Measurements from ENCODE around the gene SUCLG1. TPM values are rescaled to one million over a fixed set of nuclear protein-coding genes. Genes with fewer than 3 reads are reported as not detected.
A peak's percentile ranks its signal among the peaks of the same experiment; 100 is the strongest.
"Not testable (repeated sequence)": the region's sequence is repeated elsewhere in the genome, so short reads cannot be mapped to it uniquely, and the experiment has no call there.

Gene SUCLG1
- total RNA-seq (2014; rRNA removed; shearing (Covaris generic)): 69.1 and 77.0 TPM in 2 replicates

- peak; percentile 90 for DNase-seq (ENCODE audit: low read depth)
Measured at GRCh38 chr2:84459018-84459943, at the start of gene SUCLG1. Gene SUCLG1, minus strand, starts transcription at chr2:84459280. Its CDS starts 11 bp downstream, at chr2:84459269.

GRCh38 chr2:84498150-84498799 lies 39.2 kb upstream of the SUCLG1 start:
- no peak for DNase-seq (ENCODE audit: low read depth)

DNA sequence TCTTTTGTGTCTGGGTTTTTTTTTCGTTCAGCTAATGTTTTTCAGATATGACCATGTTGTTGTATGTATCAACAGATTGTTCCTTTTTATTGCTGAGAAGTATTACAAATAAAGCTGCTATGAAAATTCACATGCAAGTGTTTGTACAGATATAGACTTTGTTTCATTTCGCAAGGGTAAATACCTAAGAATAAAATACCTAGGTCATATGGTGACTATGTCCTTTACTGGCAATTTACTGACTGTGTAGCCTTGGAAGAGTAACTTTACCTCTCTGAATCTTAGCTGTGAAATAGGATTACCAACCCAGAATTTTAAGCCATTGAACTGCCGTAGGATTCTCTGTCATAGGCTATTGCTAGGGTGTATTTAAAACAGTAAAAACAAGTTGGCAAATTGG lies 38.2 kb upstream of the SUCLG1 start:
- DNase-seq (ENCODE audit: low read depth): no peak

DNA sequence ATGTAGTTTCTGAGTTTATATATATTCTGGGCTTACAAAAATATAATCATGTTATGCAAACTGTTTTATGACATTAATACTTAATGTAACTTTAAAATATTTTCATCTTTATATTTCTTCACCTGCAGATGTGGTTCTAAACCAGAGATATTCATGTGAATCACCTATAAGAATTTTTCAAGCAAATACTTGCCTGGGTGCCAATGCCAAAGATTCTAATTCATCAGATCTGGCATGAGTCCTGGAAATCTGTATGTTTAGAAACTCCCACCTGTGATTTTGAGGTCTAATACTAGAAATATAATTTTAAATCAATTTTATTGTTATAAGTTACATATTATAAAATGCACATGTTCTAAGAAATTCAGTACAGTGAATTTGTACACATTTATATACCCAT lies 37.3 kb upstream of the SUCLG1 start:
- DNase-seq (ENCODE audit: low read depth): no peak

DNA sequence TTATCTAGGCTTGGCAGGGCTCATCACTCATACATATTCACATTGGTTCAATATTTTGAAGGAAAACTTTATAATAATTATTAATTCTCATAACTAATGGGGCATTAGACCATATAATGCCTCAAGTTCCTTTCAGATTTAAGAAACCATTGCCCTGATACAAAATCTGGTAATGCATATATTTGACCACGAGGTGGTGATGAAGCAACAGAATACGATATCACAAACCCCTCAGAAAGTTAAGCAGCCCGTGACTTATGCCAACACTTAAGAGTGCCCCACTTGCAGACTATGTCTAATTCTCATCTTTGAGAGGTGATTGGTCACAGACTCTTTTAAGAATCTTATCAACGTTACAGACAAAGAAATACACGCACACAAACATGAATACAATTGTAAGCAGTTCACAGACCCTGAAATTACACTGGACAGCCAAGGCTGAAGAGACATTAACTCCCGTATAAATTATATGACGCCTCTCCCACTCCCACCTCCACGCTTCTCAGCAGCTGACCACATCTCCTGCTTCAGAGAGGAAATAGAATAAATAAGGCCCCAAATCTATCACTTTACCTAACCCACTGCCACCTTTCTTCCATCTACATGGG lies 36.6 kb upstream of the SUCLG1 start:
- DNase-seq (ENCODE audit: low read depth): peak; percentile 54

DNA sequence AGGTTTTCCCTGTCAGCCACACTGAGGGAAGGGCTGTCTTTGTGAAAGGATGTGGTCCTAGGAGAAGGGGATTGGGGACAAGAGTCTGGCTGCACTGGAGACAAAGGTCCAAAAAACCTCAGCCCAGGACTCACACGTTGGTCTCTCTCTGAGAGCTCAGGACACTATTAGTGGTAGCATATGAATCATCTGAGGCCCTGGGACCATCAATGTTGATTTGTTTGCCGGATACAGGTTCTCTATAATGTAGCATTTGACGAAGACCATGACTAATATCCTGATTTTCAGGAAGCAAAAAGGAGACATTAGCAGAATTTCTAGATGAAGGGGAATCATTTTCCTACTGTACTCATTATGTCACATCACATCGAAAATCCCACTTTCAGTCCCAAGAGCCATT lies 35.0 kb upstream of the SUCLG1 start:
- peak; percentile 33 for DNase-seq (ENCODE audit: low read depth)

GRCh38 chr2:84493514-84493913 lies 34.4 kb upstream of the SUCLG1 start:
- DNase-seq (ENCODE audit: low read depth): peak; percentile 70

- DNase-seq (ENCODE audit: low read depth): no peak
Measured at GRCh38 chr2:84492571-84492970, 33.5 kb upstream of the SUCLG1 start.

GRCh38 chr2:84491741-84492140 lies 32.7 kb upstream of the SUCLG1 start:
- DNase-seq (ENCODE audit: low read depth): no peak

DNA sequence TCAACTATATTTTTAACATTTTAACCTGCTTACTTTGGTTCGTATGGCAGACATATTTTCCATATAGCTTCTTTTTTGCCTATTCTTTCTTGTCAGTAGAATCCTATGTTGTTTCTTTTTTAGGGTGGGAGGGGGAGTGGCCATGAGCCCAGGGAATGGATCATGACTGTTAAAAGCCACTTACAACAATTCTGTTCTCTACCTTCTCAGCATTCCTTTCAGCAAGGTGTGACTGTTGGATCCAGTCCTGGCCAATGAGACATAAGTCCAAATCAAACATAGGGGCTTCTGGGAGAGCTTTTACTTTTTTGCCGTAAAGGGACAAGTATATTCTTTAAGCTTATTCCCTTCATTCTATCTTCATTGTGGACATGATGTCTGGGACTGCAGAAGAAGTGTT lies 32.2 kb upstream of the SUCLG1 start:
- no peak for DNase-seq (ENCODE audit: low read depth)

DNA sequence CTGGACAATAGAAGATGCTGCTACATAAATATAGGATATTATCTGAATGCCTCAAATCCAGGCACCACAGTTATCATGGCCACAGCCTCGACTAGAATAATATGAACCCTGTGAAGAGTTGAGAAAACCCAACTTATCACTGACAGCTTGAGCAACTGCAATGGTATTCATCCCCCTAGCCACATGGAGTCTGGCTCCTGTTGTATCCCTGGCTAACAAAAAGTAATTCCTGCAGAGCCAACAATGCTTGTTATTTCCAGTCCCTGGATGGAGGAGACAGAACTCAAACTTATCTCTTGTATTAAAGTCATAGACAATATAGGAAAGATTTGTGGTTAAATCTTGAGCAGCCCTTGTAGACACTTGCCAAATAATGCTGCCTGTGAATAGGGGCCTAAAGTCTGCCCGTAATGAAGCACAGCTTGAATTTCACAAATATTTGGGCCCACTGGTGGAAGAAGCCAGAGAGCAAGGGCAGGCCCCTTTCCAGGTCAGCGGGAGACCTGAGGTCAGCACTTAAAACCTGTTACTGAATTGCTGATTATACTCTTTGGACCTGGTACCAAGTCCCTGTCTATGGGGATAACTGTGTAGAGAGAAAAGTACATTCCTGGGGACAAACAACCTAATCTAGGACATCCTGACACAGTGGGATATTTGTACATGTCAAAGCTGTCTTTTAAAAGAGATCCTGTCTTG lies 28.4 kb upstream of the SUCLG1 start:
- DNase-seq (ENCODE audit: low read depth): no peak

DNA sequence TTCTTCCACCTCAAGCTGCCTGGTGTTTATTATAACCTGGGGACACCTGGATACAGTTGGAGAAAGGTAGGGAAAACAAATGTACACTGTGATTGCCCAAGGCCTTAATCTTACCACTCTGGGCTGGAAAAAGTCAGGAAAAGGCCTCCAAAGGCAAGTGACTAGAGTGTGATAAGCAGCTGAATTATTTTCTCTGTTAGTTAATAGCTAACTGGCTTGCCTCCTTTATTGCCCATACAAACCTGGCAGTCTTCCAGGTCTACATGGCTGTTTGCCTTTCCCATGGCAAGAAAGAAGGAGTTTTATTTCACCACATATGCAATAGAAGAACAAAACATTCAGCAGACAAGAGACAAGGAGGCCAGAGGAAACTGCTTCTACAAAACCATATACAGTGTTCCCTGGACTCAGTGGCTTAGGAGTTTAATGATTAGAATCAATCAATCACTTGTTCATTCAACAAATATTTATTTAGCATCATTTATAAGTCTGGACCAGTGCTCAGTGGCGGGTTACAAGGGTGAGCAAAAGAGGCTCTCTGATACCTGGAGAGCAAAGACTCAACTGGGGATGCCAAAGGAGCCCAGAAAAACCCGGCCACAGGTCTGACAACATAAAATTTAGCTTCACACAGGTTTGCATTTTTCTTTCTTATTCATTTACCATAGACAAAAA lies 27.5 kb upstream of the SUCLG1 start:
- no peak for DNase-seq (ENCODE audit: low read depth)

DNA sequence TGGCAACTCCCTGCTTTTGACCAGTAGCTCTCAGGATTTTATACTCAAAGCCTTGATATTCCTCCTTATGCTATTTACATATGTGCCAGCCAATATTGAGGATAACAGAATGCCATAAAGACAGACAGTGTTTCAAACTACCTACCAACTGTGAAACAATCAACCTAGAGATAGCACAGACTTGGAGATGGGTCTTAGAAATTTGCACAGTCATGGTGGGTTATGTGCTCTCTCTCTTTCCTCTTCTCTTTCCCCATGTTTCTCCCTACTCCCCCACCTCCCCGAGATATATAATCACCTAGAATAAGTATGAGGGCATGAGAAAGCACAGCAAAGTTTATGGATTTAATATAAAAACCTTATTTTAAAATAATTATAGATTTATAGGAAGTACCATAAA lies 24.2 kb upstream of the SUCLG1 start:
- DNase-seq (ENCODE audit: low read depth): no peak

DNA sequence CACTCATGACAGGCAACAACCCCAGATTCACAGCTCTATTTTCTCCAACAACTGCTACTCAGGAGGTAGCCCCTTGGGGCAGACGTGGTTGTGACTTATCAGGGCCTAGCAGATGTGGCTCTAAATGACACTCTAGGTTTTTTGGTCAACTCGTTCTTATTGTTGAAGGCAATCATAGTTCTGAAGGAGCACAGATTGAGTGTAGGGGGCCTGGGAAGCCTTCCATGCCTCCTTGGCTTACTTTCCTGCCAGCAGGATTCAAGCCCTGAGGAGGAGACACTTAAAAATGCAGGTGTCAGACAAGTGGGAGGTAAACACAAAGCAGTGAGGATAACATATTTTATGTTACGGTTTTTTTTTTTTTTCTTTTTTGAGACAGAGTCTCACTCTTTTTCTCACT lies 23.5 kb upstream of the SUCLG1 start:
- no peak for DNase-seq (ENCODE audit: low read depth)

GRCh38 chr2:84481702-84482101 lies 22.6 kb upstream of the SUCLG1 start:
- DNase-seq (ENCODE audit: low read depth): peak; percentile 61

GRCh38 chr2:84478867-84479266 lies 19.8 kb upstream of the SUCLG1 start:
- DNase-seq (ENCODE audit: low read depth): no peak

- DNase-seq (ENCODE audit: low read depth): no peak
Measured at GRCh38 chr2:84477886-84478285, 18.8 kb upstream of the SUCLG1 start.

DNA sequence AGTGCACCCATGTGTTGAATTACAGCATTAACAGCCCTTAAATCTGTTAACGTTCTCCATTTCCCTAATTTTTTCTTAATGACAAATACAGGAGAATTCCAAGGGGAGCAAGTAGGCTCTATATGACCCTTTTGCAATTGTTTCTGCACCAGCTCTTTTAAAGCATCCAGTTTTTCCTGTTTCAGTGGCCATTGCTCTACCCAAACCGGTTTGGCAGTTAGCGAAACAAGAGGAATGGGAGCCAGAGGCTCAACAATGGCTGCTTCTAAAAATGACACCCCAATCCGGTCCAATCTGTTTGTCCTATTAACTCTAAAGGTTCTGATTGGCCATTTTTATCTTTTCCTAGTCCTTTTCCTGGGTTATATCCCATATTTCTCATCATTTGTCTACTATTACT lies 15.1 kb upstream of the SUCLG1 start:
- no peak for DNase-seq (ENCODE audit: low read depth)

- no peak for DNase-seq (ENCODE audit: low read depth)
Measured at GRCh38 chr2:84472856-84473565, 13.9 kb upstream of the SUCLG1 start.

DNA sequence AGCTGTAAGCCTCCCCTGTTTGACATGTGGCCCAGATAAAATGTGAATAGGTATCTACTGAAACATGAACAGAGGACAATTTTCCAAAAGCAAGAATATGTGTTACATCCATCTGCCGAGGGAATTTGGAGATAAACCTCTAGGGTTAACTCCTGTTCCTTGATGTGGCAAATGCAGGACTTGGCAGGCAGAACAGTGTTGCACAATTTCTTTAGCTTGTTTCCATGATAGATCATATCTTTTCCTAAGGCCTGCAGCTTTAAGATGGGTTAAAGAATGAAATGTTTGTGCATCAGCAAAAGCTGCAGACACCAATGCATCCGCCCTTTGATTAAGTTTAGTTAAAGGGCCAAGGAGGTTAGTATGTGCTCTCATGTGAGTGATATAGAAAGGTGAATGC lies 13.3 kb upstream of the SUCLG1 start:
- DNase-seq (ENCODE audit: low read depth): not testable (repeated sequence)

GRCh38 chr2:84467389-84467788 lies 8.3 kb upstream of the SUCLG1 start:
- DNase-seq (ENCODE audit: low read depth): no peak

Measured in Daoy (cell line).